ENCODE data around the gene TTLL11.
"Not testable (repeated sequence)": the region's sequence is repeated elsewhere in the genome, so short reads cannot be mapped to it uniquely, and the experiment has no call there.

TTLL11 gene

GRCh38 chr9:121906074-121906870 is 186.8 kb downstream of the TTLL11 start:
- no peaks in the 10 kb centered on the region for H3K4me1 Mint-ChIP-seq
- H3K36me3 Mint-ChIP-seq, result no peaks in the 10 kb centered on the region
- H3K27ac Mint-ChIP-seq, result no peak overlapping the region
- H3K9me3 Mint-ChIP-seq, result no peaks in the 10 kb centered on the region
- no peak for DNase-seq (ENCODE audit: low spot score in 2 of 2)
- ATAC-seq, result no peak
- H3K4me3 Mint-ChIP-seq, result no peak overlapping the region

- peak; percentile 54 for ATAC-seq
- H3K9me3 Mint-ChIP-seq, result peaks cover 4% of the 10 kb centered on the region
- no peaks in the 10 kb centered on the region for H3K4me1 Mint-ChIP-seq
- no peak for DNase-seq (ENCODE audit: low spot score in 2 of 2)
- peaks cover 4% of the 10 kb centered on the region for H3K36me3 Mint-ChIP-seq
- H3K4me3 Mint-ChIP-seq, result no peak overlapping the region
- no peak overlapping the region for H3K27ac Mint-ChIP-seq
Observed at GRCh38 chr9:121902461-121903135, 190.5 kb downstream of the TTLL11 start.

- Mint-ChIP-seq H3K4me1 (no peaks in the 10 kb centered on the region), H3K4me3 (no peak overlapping the region), H3K27ac (no peak overlapping the region), H3K36me3 (peaks cover 6% of the 10 kb centered on the region), H3K9me3 (peaks cover 4% of the 10 kb centered on the region)
- DNase-seq (ENCODE audit: low spot score in 2 of 2) (no peak), ATAC-seq (no peak)
Observed at GRCh38 chr9:121901616-121902015, 191.5 kb downstream of the TTLL11 start.

GRCh38 chr9:121900163-121900562 is 192.9 kb downstream of the TTLL11 start:
- no peak for DNase-seq (ENCODE audit: low spot score in 2 of 2)
- H3K4me1 Mint-ChIP-seq, result no peaks in the 10 kb centered on the region
- H3K9me3 Mint-ChIP-seq, result peaks cover 4% of the 10 kb centered on the region
- H3K36me3 Mint-ChIP-seq, result peaks cover 6% of the 10 kb centered on the region
- no peak for ATAC-seq
- H3K4me3 Mint-ChIP-seq, result no peak overlapping the region
- no peak overlapping the region for H3K27ac Mint-ChIP-seq

GRCh38 chr9:121898856-121899255 is 194.3 kb downstream of the TTLL11 start:
- no peak for DNase-seq (ENCODE audit: low spot score in 2 of 2)
- peak; percentile 11 for ATAC-seq
- H3K27ac Mint-ChIP-seq, result no peak overlapping the region
- peaks cover 6% of the 10 kb centered on the region for H3K36me3 Mint-ChIP-seq
- H3K4me1 Mint-ChIP-seq, result no peaks in the 10 kb centered on the region
- peaks cover 4% of the 10 kb centered on the region for H3K9me3 Mint-ChIP-seq
- H3K4me3 Mint-ChIP-seq, result no peak overlapping the region

GRCh38 chr9:121897140-121897539 is 196.0 kb downstream of the TTLL11 start:
- H3K4me3 Mint-ChIP-seq, result no peak overlapping the region
- no peak for ATAC-seq
- H3K4me1 Mint-ChIP-seq, result no peaks in the 10 kb centered on the region
- DNase-seq (ENCODE audit: low spot score in 2 of 2), result no peak
- H3K9me3 Mint-ChIP-seq, result peaks cover 4% of the 10 kb centered on the region
- no peak overlapping the region for H3K27ac Mint-ChIP-seq
- H3K36me3 Mint-ChIP-seq, result peaks cover 6% of the 10 kb centered on the region

GRCh38 chr9:121896545-121896943 is 196.6 kb downstream of the TTLL11 start:
- no peak overlapping the region for H3K27ac Mint-ChIP-seq
- peaks cover 4% of the 10 kb centered on the region for H3K9me3 Mint-ChIP-seq
- no peak overlapping the region for H3K4me3 Mint-ChIP-seq
- DNase-seq (ENCODE audit: low spot score in 2 of 2) (no peak), ATAC-seq (peak; percentile 31)
- peaks cover 6% of the 10 kb centered on the region for H3K36me3 Mint-ChIP-seq
- H3K4me1 Mint-ChIP-seq, result no peaks in the 10 kb centered on the region

GRCh38 chr9:121895818-121896544 is 197.1 kb downstream of the TTLL11 start:
- Mint-ChIP-seq H3K4me1 (no peaks in the 10 kb centered on the region), H3K27ac (no peak overlapping the region), H3K4me3 (no peak overlapping the region), H3K36me3 (peaks cover 6% of the 10 kb centered on the region), H3K9me3 (peaks cover 4% of the 10 kb centered on the region)
- ATAC-seq (peak; percentile 60), DNase-seq (ENCODE audit: low spot score in 2 of 2) (no peak)

- Mint-ChIP-seq H3K4me1 (no peaks in the 10 kb centered on the region), H3K36me3 (peaks cover 6% of the 10 kb centered on the region), H3K9me3 (peaks cover 1% of the 10 kb centered on the region), H3K27ac (no peak overlapping the region), H3K4me3 (no peak overlapping the region)
- no peak for DNase-seq (ENCODE audit: low spot score in 2 of 2)
- ATAC-seq, result no peak
Observed at GRCh38 chr9:121895358-121895757, 197.8 kb downstream of the TTLL11 start.

- not testable (repeated sequence) for H3K27ac Mint-ChIP-seq; H3K9me3 Mint-ChIP-seq; ATAC-seq; H3K36me3 Mint-ChIP-seq; DNase-seq (ENCODE audit: low spot score in 2 of 2); H3K4me3 Mint-ChIP-seq; H3K4me1 Mint-ChIP-seq
Observed at GRCh38 chr9:121894380-121894779, 198.7 kb downstream of the TTLL11 start.

GRCh38 chr9:121893786-121894185 is 199.3 kb downstream of the TTLL11 start:
- Mint-ChIP-seq H3K9me3 (no peaks in the 10 kb centered on the region), H3K4me1 (no peaks in the 10 kb centered on the region), H3K27ac (no peak overlapping the region), H3K4me3 (no peak overlapping the region), H3K36me3 (peaks cover 6% of the 10 kb centered on the region)
- no peak for DNase-seq (ENCODE audit: low spot score in 2 of 2)
- ATAC-seq, result no peak

- no peak overlapping the region for H3K27ac Mint-ChIP-seq
- no peak overlapping the region for H3K4me3 Mint-ChIP-seq
Observed at GRCh38 chr9:121892706-121893105, 200.4 kb downstream of the TTLL11 start.

GRCh38 chr9:121890746-121891145 is 202.4 kb downstream of the TTLL11 start:
- no peak overlapping the region for H3K4me3 Mint-ChIP-seq
- H3K27ac Mint-ChIP-seq, result no peak overlapping the region
- ATAC-seq (no peak), DNase-seq (ENCODE audit: low spot score in 2 of 2) (no peak)
- H3K4me1 Mint-ChIP-seq, result peaks cover 1% of the 10 kb centered on the region
- no peaks in the 10 kb centered on the region for H3K9me3 Mint-ChIP-seq
- no peaks in the 10 kb centered on the region for H3K36me3 Mint-ChIP-seq

More at GRCh38 chr9:121892706-121893105, 200.4 kb downstream of the TTLL11 start:
- Mint-ChIP-seq H3K4me1 (no peaks in the 10 kb centered on the region), H3K9me3 (no peaks in the 10 kb centered on the region), H3K36me3 (peaks cover 3% of the 10 kb centered on the region)
- DNase-seq (ENCODE audit: low spot score in 2 of 2) (no peak), ATAC-seq (no peak)

GRCh38 chr9:121889990-121890563 is 203.0 kb downstream of the TTLL11 start:
- no peak overlapping the region for H3K27ac Mint-ChIP-seq
- no peak for ATAC-seq

GRCh38 chr9:121888438-121888775 is 204.7 kb downstream of the TTLL11 start:
- ATAC-seq, result peak; percentile 66
- peaks cover 11% of the 10 kb centered on the region for H3K4me1 Mint-ChIP-seq
- H3K27ac Mint-ChIP-seq, result no peak overlapping the region
- no peaks in the 10 kb centered on the region for H3K9me3 Mint-ChIP-seq
- no peak for DNase-seq (ENCODE audit: low spot score in 2 of 2)
- no peak overlapping the region for H3K4me3 Mint-ChIP-seq
- no peaks in the 10 kb centered on the region for H3K36me3 Mint-ChIP-seq

More at GRCh38 chr9:121889990-121890563, 203.0 kb downstream of the TTLL11 start:
- H3K36me3 Mint-ChIP-seq, result no peaks in the 10 kb centered on the region
- H3K9me3 Mint-ChIP-seq, result no peaks in the 10 kb centered on the region
- H3K4me1 Mint-ChIP-seq, result peaks cover 8% of the 10 kb centered on the region
- DNase-seq (ENCODE audit: low spot score in 2 of 2), result no peak
- H3K4me3 Mint-ChIP-seq, result no peak overlapping the region

All from stimulated activated effector memory CD8-positive, alpha-beta T cell treated with anti-CD3 and anti-CD28 coated beads, Interleukin-12 subunit alpha, Interleukin-12 subunit beta, amount 100 ng/mL, for 72 hours (primary cell).